Activated T-helper 1 cell treated with anti-CD3 and anti-CD28 coated beads, Interleukin-2, amount 50 U/mL, for 16 hours (primary cell): ENCODE results near the gene COL4A2.

Source experiments
- DNase-seq, 2 donors: peaks; one replicate each; pipeline ENCODE4 v3.0.0-alpha.2; 2020; ENCODE audit warnings: low read depth in 1 of 2, low spot score in 1 of 2

COL4A2 gene

DNA sequence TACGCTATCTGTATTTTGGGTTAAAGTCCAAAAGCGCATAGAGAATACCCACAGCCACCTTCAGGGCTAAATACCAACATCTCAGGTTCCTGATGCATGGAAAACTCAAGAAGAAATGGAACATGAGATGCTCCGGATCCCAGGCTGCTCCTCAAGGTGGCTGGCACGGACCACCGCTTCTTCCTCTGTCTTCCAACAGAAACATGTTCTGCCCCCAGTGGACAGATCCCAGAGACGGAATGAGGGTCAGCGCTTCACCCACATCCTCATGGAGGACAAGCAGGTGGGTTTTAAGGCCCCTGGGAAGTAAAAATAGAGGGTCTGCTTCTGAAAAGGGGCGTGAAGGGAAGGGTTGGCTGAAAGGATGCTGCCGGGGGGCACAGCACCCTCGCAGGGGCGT is 17.4 kb upstream of the COL4A2 start:
- no peak for DNase-seq

DNA sequence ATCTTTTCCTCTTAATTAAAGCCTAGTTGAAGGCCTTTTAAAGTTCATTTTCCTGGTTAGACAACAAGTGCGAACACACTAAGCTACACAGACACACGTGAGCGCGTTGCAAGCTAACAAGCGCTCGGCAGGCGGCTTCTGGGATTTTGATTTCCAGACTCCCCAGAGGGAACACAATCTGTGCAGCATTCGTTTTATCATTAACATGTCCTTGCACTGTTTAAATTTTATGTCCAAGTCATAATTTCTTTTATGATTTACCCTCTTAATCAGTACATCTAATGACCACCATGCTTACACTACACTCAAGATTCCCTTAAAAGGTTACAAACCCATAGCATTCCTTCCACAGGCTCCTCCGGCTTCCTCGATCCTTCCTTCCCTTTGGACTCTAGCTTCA is 16.9 kb upstream of the COL4A2 start:
- no peak for DNase-seq

DNA sequence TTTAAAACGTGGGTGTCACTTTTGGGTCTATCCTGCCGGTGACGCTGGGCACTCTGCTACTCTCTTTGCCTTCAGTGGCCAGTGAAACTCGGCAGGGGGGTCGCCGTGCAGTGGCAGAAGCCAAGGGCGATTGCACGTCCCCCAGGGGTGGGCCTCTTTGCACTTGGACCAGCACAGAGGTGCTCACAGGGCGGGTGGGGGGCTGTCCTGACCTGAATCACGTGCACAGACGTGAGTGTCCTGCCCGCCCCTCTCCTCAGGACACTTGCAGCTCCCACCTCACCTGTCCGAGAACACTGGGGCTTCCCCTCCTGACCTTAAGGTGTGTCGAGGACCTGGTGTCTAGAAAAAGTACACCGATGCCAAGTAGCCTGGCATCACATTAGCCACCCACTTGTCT is 16.3 kb upstream of the COL4A2 start:
- DNase-seq: no peak

DNA sequence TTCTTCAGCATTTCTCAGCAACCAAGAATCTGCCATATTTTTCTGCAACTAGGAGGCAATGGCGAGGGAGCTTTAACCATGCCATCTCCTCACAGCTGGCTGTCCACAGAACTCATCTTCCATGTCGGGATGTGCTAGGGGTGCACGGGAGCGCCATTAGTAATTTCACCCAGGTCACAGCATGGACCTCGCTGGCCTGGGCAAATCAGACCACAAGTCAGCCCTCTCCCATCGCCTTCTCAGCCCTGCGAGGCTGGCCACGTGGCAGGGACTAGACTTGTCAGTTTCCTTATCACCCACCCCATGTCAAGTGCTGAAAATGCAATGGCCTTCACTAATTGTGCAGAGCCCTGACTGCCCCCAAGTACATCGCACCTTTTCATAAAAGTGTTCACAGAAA is 15.8 kb upstream of the COL4A2 start:
- no peak for DNase-seq

DNA sequence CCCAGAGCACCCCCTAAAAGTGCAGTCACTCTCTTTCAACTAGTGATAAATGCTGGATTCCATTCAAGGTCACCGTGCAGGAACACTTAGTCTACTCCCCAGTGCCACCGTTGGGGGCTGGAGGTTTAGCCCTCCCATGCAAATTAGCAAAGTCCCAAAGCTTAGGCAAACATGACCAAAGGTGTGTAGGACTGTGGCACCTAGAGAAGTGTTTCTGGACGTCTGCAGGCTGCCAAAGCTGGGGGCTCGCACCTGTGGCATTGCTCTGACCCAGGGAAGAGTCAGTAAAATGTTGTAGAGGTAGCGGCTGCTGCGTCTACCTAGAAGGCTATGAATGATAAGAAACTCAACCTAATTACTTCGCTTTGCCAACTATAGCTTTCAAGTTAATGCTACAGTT is 14.0 kb upstream of the COL4A2 start:
- DNase-seq: no peak

DNA sequence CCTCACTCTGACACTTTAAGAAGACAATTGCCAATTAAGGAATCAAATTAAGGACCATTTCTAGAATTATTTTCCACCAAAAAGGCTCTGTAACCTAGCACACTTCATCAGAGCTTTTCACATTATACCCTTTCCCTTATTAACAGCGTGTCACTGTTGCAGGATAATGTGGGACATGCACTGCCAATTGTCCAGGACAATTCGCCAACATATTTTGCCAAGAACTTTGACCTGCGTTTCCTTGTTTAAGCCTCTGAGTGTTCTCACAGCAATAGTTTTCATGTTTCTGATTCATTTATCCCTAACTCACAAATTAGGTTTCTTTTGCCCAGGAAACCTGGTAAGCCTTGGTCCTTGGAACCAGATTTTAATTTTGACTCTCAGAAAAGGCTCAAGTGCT is 13.4 kb upstream of the COL4A2 start:
- no peak for DNase-seq

DNA sequence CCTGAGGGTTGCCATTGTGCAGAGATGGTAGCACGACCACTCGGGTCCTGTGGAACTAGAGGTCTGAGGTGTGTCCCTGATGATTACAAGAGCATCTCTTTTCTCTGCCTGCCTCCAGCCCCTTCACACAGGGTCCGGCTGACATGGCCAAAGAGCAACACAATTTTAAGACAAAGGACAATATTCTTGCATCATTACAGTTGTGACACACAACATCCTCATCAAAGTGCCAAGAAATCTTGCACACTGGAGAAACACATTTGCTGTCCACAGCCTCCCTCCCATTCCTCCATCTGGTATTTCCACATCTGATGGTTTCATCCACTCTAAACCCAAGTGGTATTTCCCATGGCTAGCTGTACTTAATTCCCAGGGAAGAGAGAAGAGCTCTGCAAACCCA is 12.9 kb upstream of the COL4A2 start:
- no peak for DNase-seq

DNA sequence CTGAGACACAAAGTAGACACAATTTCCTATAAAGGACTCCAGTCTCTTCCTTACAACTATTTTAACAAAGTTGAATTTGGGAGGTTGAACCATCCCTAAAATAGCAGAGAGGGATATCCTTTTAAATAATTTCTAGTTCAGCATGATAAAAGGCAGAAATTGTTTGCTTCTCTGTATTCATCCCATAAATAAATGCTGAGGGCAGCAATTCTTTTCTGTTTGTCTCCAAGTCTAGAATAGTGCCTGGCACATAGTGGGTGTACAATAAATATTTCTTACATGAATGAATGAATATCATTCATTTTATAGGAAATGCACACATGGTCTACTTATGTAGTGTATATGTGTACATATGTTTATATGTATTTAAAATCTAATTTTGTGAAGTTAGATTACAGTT is 12.5 kb upstream of the COL4A2 start:
- no peak for DNase-seq

DNA sequence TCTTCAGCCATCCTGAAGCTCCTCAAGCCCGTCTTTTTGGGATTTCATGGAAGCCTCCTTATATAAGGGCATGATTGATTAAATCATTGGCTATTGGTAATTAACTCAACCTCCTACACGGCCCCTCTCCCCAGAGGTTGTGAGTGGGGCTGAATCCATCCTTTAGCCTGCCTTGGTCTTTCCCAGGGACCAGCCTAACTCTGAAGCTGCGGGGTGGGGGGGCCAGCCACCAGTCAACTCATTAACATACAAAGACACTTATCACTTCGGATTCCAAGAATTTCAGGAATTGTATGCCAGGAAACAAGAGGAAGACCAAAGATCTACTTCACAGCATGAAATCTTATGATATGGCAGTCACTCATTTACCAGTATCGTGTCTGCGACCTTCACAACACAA is 10.1 kb upstream of the COL4A2 start:
- DNase-seq: no peak

DNA sequence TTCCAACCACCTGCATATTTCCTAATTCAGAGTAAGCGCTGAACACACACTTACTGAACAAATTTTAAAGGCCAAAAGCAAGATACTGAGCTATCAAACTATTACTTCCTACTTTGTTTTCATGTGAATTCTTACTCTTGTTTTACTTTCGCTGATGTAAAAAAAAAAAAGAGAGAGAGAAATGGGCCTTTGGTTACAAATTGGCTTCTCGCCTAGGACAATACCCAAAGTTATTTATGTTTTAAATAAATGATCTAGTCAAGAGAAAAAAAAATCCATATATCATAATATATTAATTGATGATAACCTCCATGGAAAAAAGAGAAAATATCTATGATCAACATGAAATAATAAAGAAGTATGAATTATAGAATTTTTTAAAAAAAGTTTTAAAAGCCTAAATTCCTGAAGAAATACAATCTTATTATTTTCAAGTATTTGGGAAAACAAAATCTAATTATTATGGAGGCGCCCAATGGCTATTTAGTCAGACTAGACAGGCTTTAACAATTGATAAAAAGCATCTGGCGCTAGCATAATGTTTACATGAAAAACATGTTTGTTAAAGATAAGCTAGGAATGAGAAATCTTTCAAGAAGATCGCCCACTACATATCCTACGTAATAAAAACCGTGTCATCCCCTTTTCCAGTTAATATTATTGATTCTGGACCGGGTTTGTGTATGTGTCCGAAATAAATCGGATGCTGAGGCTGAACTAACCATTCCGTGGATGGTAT is 9.1 kb upstream of the COL4A2 start:
- no peak for DNase-seq

DNA sequence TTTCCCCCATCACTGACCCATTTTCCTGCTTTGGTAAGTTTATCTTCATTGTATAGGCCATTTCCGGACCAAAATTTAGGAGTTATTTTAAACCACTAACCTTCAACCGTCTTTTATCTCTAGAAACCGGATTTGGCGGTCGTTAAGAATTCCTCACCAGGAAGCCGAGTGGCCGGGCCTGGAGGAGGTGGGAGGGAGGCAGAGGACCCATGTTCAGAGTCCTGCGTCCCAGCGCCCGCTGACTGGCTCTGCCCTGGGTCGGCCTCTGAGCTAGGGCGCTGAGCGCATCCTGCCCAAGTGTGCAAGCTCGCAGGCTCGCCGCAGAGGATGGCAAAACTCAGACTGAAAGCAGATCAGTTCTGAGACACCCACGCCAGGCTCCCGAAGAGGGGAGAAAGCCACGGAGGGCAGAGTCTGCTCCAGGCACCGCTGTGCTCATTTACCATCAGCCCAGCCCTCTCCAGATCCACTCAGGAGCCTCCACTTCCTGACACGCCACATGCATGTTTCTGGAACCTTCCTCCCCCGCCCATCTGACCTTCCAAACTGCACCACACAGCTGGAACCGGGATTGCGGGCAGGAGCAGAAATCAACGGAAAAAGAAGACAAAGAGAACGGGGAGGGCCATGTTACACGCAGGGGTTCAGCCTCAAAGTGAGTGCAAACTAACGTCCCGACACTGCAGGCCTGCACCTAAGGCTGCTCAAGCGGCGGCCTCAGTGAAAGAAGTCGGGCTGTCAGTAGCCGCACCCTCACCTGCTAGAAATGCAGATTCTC is 8.4 kb upstream of the COL4A2 start:
- DNase-seq: no peak

DNA sequence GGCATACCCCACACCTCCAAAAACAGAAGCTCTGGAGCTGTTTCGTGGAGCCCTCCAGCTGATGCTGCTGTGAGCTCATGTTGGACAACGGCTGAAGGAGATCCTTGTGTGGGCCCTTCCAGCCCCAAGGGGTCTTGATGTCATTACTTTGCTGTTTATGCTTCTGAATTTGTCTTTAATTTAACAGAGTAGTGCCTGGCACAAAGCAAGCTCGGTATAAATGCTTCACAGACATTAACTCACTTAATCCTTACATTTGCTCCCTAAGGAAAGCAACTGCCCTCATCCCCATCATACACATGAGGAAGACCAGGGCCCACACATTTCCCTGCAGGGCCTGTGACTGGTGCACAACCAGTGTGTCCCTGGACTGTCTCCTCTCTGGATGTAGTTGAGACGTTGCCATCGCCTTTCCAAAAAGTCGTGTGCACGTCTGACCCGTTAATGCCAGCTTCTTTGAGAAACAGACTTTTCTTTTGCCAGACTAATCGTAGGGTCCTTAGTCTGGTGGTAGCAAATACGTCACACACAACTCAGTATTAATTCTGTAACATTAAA is 7.7 kb upstream of the COL4A2 start:
- no peak for DNase-seq

DNA sequence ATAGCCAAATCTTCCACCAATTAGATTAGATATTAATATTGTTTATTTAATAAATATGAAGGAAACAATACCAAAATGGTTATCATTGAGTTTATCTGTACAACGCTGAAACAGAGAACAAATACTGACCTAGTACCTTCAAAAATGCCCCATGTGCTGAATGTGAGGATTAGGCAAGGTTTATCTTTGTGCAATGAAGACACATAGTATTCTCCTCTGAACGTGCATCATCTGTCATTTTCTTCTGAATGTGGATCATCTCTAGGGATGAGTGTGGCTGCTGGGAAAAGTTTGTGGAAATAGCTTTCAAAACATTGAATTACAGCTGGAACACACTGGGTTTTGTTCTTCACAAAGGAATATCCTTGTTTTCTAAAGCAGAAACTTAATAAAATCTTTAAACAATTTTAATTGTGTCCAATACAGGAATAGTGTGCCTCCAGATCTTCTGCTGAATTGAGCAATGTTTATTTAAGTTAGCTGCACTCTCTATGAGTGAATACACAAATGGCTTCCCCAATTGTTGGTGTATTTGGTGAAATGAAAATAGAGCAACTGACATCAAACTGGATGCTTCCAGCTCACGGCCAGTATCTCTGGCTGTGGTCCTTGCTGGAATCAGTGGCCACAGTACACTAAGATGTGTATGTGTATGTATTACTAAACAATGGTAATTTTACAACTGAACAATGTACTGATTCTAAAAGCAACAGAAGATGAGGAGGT is 6.8 kb upstream of the COL4A2 start:
- DNase-seq: no peak

DNA sequence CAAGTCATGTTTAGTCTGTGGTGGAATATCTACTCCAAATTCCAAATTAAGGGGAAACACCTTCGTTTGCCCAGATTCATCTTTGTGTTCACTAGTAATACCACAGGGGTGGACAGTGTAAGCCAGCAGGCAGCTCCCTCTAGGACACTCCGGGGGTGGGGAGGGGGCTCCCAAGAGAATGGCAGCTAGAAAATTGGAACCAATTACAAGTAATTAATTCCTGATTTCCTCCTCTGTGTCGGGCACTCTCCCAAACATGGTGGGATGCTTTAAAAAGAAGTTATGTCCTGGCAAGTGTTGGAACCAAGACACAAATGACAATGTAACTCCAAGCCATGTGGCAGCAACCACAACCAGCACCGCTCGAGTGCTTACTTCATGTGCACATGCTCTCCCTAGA is 6.0 kb upstream of the COL4A2 start:
- no peak for DNase-seq

DNA sequence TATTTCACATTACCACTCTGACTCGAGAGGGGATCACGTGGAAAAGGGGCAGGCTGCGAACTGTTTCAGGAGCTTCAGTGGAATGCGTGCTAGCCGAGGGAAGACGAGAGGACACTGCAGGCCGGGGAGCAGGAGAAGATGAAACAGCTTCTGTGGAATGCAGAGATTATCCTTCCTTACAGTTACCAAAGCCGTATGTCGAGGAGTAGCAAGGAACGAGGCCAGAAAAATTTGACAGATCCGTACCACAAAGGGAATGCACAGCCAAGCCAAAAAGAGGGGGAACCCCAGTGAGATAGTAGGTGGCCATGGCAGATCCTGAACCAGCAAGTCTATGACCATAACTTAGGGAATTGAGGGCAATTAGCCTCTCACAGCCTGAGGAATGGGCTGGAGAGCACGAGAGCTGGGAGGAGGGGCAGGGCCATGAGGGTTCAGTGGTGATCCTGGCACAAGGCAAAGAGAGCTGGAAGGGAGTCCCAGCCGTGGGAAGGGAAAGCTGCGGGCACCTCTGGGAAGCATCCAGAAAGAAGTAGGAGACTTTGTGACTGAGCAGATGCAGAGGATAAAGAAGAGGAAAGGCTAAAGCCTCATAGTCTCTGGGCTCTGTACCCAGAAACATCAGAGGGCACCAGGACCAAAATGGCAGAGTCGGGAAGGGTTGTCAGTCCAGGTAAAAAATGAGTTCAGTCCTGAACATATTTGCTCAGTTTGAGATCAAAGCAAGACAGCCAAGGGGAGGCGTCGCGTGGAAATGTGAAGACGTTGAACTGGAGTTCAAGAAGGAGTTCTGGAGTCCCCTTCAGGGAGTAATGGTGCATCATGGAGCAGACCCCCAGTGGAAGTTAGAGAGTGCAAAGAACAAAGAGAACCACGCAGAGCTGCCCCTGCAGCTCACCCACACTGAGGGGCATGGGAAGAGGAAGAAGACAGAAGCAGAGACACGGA is 5.2 kb upstream of the COL4A2 start:
- no peak for DNase-seq

DNA sequence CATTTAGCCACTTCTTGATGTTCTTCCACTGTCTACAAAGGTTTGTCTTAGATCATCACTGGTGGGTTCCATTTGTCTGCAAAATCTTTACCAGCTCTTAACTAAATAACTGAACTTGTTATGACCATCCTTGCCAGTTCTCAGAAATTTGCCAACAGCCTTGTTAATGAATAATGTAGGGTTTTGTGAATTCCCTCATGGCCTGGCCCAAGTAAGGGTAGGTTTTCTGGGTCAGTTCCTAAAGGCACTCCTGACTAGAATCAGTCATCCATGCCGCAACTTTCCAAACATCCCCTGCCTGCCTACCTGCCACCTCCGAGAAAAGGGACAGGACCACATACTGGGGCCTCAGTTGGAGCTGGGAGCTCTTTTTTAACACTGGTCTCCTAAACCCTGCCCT is 4.1 kb upstream of the COL4A2 start:
- DNase-seq: no peak

DNA sequence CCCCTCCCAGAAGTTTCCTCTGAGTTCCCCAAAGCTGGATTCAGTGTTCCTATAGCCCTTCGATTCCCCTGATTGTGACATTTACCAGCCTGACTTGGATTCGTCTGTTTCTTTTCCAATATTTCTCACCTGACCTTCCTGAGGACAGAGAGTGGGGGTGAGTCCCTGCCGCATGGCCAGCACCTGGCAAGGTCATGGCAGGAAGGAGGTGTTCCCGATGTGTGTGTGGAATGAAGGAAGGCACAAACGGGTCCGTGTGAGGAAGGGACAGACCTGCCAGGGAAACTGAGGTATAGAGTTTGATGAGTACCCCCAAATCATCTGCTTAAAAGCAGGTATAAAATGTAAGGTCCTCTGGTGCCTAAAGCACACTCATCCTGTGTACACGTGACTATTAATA is 3.4 kb upstream of the COL4A2 start:
- DNase-seq: no peak

DNA sequence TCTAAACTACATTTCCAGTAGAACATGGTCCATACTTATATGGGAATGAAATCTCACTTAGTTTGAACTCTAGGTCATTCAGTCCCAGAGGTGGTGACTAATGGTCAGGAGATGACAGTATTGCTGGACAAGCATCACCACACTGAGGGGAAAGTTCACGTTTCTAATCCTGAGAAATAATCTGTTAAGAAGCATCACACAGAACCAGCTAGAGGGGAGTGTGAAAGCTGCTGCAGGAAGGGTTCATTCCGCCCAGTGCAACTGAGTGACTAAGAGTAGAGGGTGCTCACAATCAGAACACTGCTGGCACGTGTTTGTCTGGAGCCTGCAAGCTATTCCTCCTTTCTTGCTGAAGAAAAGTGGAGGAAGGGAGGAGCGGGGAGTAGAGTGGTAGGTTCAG is 2.8 kb upstream of the COL4A2 start:
- no peak for DNase-seq

DNA sequence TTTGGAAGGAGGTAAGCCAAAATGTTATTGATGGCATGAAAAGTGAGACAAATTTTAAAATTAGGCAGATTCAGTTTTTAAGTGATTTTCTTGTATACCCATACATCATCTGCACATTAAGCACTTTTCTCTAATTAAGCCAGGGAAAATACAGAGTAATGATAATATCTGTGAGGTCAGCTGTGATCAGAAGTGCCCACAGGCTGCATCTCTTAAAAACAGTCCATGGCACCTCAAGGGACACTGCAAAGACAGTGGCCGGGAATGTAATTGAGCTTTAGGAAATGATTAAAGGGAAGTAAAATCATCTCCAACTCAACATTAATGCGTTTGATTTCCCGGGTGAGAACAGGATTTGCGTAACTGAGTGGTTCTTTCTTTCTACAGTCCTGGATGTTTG is 2.1 kb upstream of the COL4A2 start:
- no peak for DNase-seq

DNA sequence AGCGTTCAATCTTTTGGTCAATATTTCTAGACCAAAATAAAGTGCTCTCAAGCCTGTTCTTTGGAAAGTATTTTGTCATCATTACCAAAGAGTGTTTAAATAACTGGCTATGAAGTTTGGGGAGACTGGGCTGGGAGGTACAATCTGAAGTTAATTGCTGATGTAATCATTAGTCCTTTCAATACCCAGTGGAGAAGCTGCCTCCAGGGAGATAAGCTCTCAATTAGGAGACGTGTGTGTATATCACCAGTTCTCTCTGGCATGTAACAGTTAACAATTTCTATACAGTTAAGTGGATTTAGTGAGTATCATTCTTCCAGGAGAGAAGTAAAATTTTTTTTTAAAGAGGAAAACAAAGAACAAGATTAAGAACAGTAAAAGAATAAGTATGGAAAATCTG is 1.5 kb upstream of the COL4A2 start:
- no peak for DNase-seq

DNA sequence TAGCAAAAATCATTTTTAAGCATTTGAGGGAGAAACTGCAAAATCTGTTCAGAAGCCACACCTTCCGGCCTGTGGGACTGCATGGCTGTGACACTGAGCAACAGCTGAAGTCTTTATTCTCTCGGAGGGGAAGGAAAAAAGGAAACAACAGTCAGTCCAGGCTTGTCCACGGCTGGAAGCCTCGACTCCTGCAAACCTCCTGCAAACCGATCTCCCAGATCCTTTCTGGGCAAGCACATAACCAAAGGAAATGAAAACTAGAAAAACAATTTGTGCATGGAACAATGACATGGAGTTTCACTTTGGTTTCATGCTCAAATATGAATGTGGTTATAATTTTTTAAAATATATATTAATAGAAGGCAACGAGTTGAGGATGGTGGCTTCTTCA is 1.1 kb upstream of the COL4A2 start:
- no peak for DNase-seq
